GM19043 (cell line): ENCODE data around the gene CDCA3.
A peak's percentile ranks its signal among the peaks of the same experiment; 100 is the strongest.
"Not testable (repeated sequence)": the region's sequence is repeated elsewhere in the genome, so short reads cannot be mapped to it uniquely, and the experiment has no call there.

Experiments used
- ATAC-seq: cut with Tn5 transposase; IDR thresholded peaks from one replicate; pipeline ENCODE4 v1.9.1; 2021; ENCODE audit warnings: low read depth; ENCODE audit not compliant: unreplicated experiment

The CDCA3 gene

GRCh38 chr12:6851153-6851920 is at the start of gene CDCA3:
TSS of gene CDCA3 (minus strand) at chr12:6851286. CDS start at chr12:6850952, 334 bp downstream.
- ATAC-seq: peak; percentile 51

GRCh38 chr12:6899837-6900519 is 48.9 kb upstream of the CDCA3 start:
- ATAC-seq: no peak

- ATAC-seq: no peak
Observed at GRCh38 chr12:6899427-6899826, 48.3 kb upstream of the CDCA3 start.

- ATAC-seq: no peak
Observed at GRCh38 chr12:6896846-6897435, 45.9 kb upstream of the CDCA3 start.

- ATAC-seq: no peak
Observed at GRCh38 chr12:6894321-6894720, 43.2 kb upstream of the CDCA3 start.

- not testable (repeated sequence) for ATAC-seq
Observed at GRCh38 chr12:6892683-6893082, 41.6 kb upstream of the CDCA3 start.

- ATAC-seq: no peak
Observed at GRCh38 chr12:6891646-6892001, 40.5 kb upstream of the CDCA3 start.

- peak; percentile 90 for ATAC-seq
Observed at GRCh38 chr12:6890789-6891645, 39.9 kb upstream of the CDCA3 start.

GRCh38 chr12:6889775-6890573 is 38.9 kb upstream of the CDCA3 start:
- ATAC-seq: not testable (repeated sequence)

GRCh38 chr12:6888794-6889193 is 37.7 kb upstream of the CDCA3 start:
- ATAC-seq: not testable (repeated sequence)

- no peak for ATAC-seq
Observed at GRCh38 chr12:6888360-6888759, 37.3 kb upstream of the CDCA3 start.

- ATAC-seq: no peak
Observed at GRCh38 chr12:6887460-6887859, 36.4 kb upstream of the CDCA3 start.

- ATAC-seq: not testable (repeated sequence)
Observed at GRCh38 chr12:6886206-6886999, 35.3 kb upstream of the CDCA3 start.

- no peak for ATAC-seq
Observed at GRCh38 chr12:6884539-6884938, 33.5 kb upstream of the CDCA3 start.

- no peak for ATAC-seq
Observed at GRCh38 chr12:6883683-6884082, 32.6 kb upstream of the CDCA3 start.

- no peak for ATAC-seq
Observed at GRCh38 chr12:6883252-6883651, 32.2 kb upstream of the CDCA3 start.

- ATAC-seq: not testable (repeated sequence)
Observed at GRCh38 chr12:6879824-6880223, 28.7 kb upstream of the CDCA3 start.

- not testable (repeated sequence) for ATAC-seq
Observed at GRCh38 chr12:6874015-6874368, 22.9 kb upstream of the CDCA3 start.
